CD4-positive, CD25-positive, alpha-beta regulatory T cell (primary cell): ENCODE data around the gene ARAP1. TPM values are rescaled to one million over a fixed set of nuclear protein-coding genes. Genes with fewer than 3 reads are reported as not detected.

Experiments used
- ATAC-seq, 2 donors: fragments of 150-1000 bp; cut with Tn5 transposase; one replicate each; pipeline ENCODE4 v1.10.0; 2021; ENCODE audit warnings: low read depth in 2 of 2, moderate number of reproducible peaks in 2 of 2, moderate library complexity in 1 of 2
- DNase-seq, 3 donors: peaks; one replicate each; pipeline versions ENCODE4 v3.0.0 to v3.0.0-alpha.2; 2012 to 2022; ENCODE audit warnings: mixed read lengths in 1 of 3
- H3K27ac ChIP-seq: one replicate; pipeline ENCODE4 v1.7.0; 2013; ENCODE audit warnings: mild to moderate bottlenecking, low read length; ENCODE audit not compliant: insufficient read depth, poor library complexity, severe bottlenecking
- H3K27me3 ChIP-seq: one replicate; pipeline ENCODE4 v1.7.0; 2013; ENCODE audit warnings: low read length; ENCODE audit not compliant: control insufficient read depth, insufficient read depth
- H3K36me3 ChIP-seq: one replicate; pipeline ENCODE4 v1.7.0; 2013; ENCODE audit warnings: mild to moderate bottlenecking, low read length, moderate library complexity; ENCODE audit not compliant: control insufficient read depth, insufficient read depth
- H3K4me1 ChIP-seq: 2 replicates; pipeline ENCODE4 v1.7.0; 2013; ENCODE audit warnings: mild to moderate bottlenecking, low read length; ENCODE audit not compliant: insufficient read depth, control insufficient read depth, poor library complexity, severe bottlenecking
- H3K4me3 ChIP-seq: one replicate; pipeline ENCODE4 v1.7.0; 2013; ENCODE audit warnings: low read depth, mild to moderate bottlenecking, low read length, moderate library complexity
- H3K9me3 ChIP-seq, 2 experiments: 1 replicate in 1 of 2; 2 replicates in 1 of 2; pipeline ENCODE4 v1.7.0; 2013; ENCODE audit warnings: low read length in 2 of 2, mild to moderate bottlenecking in 1 of 2, moderate library complexity in 1 of 2; ENCODE audit not compliant: control insufficient read depth in 2 of 2
- H3K27ac Mint-ChIP-seq, 3 donors: one replicate each; pipeline ENCODE4 v1.8.0; 2020 to 2022; ENCODE audit warnings: mild to moderate bottlenecking in 3 of 3, mixed read lengths in 3 of 3, moderate library complexity in 2 of 3
- H3K27me3 Mint-ChIP-seq: one replicate; pipeline ENCODE4 v1.8.0; 2022; ENCODE audit warnings: mild to moderate bottlenecking, mixed read lengths
- H3K36me3 Mint-ChIP-seq: one replicate; pipeline ENCODE4 v1.8.0; 2020; ENCODE audit warnings: mixed read lengths
- H3K4me1 Mint-ChIP-seq, 4 donors: one replicate each; pipeline ENCODE4 v1.8.0; 2020 to 2022; ENCODE audit warnings: mixed read lengths in 4 of 4, mild to moderate bottlenecking in 1 of 4
- H3K4me3 Mint-ChIP-seq, 4 donors: one replicate each; pipeline ENCODE4 v1.8.0; 2020 to 2022; ENCODE audit warnings: mild to moderate bottlenecking in 4 of 4, mixed read lengths in 4 of 4, moderate library complexity in 3 of 4
- H3K9me3 Mint-ChIP-seq, 7 donors: one replicate each; pipeline ENCODE4 v1.8.0; 2020 to 2022; ENCODE audit warnings: mixed read lengths in 7 of 7, mild to moderate bottlenecking in 3 of 7, moderate library complexity in 2 of 7
- polyA plus RNA-seq, 4 donors: library from polyadenylated mRNA; unstranded; fragments of 300-500 nt; fragmentation: Illumina TruSeq; gene quantifications; one replicate each; pipeline ENCODE4 v1.2.3, GENCODE V29; 2021
- total RNA-seq: library from RNA; stranded (reverse); gene quantifications from one replicate; pipeline ENCODE4 v1.2.3, GENCODE V29; 2022

Gene ARAP1
- total and polyA plus RNA-seq, 5 donors from 2014 or later: 24.7 to 136 (median 31.5) TPM

- no peak for DNase-seq
- Mint-ChIP-seq H3K4me3 (no peak overlapping the region), H3K4me1 (peaks cover 0 to 19% (median 12%) of the 10 kb centered on the region in 4 donors), H3K27me3 (no peaks in the 10 kb centered on the region), H3K27ac (no peak overlapping the region), H3K9me3 (peaks cover 0 to 1% (median 0%) of the 10 kb centered on the region in 7 donors), H3K36me3 (peaks cover 5% of the 10 kb centered on the region)
- Histone ChIP-seq H3K36me3 (no peaks in the 10 kb centered on the region), H3K4me3 (no peak overlapping the region), H3K27me3 (no peaks in the 10 kb centered on the region), H3K9me3 (no peaks in the 10 kb centered on the region), H3K27ac (no peak overlapping the region), H3K4me1 (no peaks in the 10 kb centered on the region)
- ATAC-seq: no peak
Measured at GRCh38 chr11:72764503-72764902, 12.3 kb upstream of the ARAP1 start.

DNA sequence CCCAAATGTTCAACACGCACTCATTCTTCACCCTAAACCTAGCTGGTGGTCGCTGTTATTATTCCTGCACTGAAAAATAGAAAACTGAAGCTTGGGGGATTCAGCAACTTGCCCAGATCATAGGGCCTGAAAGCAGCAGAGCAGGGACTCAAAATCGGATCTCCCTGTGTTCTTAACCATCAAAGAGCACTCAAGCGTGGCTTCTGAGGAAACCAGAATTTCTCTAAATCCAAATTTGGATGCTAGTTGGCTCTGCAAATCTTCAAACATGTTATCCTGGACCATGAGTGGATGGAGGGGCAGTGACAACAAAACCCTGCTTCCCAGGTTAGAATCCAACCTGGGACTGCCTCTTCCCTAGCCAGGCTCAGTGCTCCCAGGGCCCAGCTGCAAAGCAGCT lies 11.6 kb upstream of the ARAP1 start:
- Histone ChIP-seq H3K27ac (no peak overlapping the region), H3K36me3 (no peaks in the 10 kb centered on the region), H3K4me1 (no peaks in the 10 kb centered on the region), H3K9me3 (no peaks in the 10 kb centered on the region), H3K4me3 (no peak overlapping the region), H3K27me3 (no peaks in the 10 kb centered on the region)
- ATAC-seq (no peak), DNase-seq (no peak)
- Mint-ChIP-seq H3K27ac (no peak overlapping the region), H3K4me1 (peaks cover 0 to 20% (median 12%) of the 10 kb centered on the region in 4 donors), H3K4me3 (no peak overlapping the region), H3K36me3 (peaks cover 6% of the 10 kb centered on the region), H3K27me3 (no peaks in the 10 kb centered on the region), H3K9me3 (peaks cover 0 to 1% (median 0%) of the 10 kb centered on the region in 7 donors)

GRCh38 chr11:72762641-72763304 lies 10.6 kb upstream of the ARAP1 start:
- ATAC-seq: peak; percentile 30 to 32
- no peaks in the 10 kb centered on the region for H3K9me3 Mint-ChIP-seq

GRCh38 chr11:72760539-72761405 lies 8.6 kb upstream of the ARAP1 start:
- Mint-ChIP-seq H3K4me1 (peaks cover 0 to 21% (median 12%) of the 10 kb centered on the region in 4 donors), H3K9me3 (no peaks in the 10 kb centered on the region), H3K27me3 (no peaks in the 10 kb centered on the region), H3K4me3 (no peak overlapping the region), H3K27ac (no peak overlapping the region), H3K36me3 (peaks cover 27% of the 10 kb centered on the region)
- no peaks in the 10 kb centered on the region for H3K4me1 ChIP-seq
- H3K36me3 ChIP-seq: no peaks in the 10 kb centered on the region
- H3K27me3 ChIP-seq: no peaks in the 10 kb centered on the region
- DNase-seq (no peak), ATAC-seq (no peak)
- H3K9me3 ChIP-seq: no peaks in the 10 kb centered on the region
- no peak overlapping the region for H3K4me3 ChIP-seq
- H3K27ac ChIP-seq: no peak overlapping the region

More at GRCh38 chr11:72762641-72763304, 10.6 kb upstream of the ARAP1 start:
- Mint-ChIP-seq H3K4me3 (no peak overlapping the region), H3K27me3 (no peaks in the 10 kb centered on the region), H3K36me3 (peaks cover 12% of the 10 kb centered on the region), H3K4me1 (peaks cover 0 to 21% (median 12%) of the 10 kb centered on the region in 4 donors), H3K27ac (peak overlapping the region in 2 of 3 donors; percentile 9 to 57)
- H3K36me3 ChIP-seq: no peaks in the 10 kb centered on the region
- DNase-seq: no peak
- no peak overlapping the region for H3K4me3 ChIP-seq
- H3K9me3 ChIP-seq: no peaks in the 10 kb centered on the region
- H3K27me3 ChIP-seq: no peaks in the 10 kb centered on the region
- H3K27ac ChIP-seq: no peak overlapping the region
- H3K4me1 ChIP-seq: no peaks in the 10 kb centered on the region

GRCh38 chr11:72759468-72759985 lies 7.3 kb upstream of the ARAP1 start:
- no peak overlapping the region for H3K4me3 ChIP-seq
- H3K4me1 ChIP-seq: no peaks in the 10 kb centered on the region
- no peaks in the 10 kb centered on the region for H3K36me3 ChIP-seq
- H3K9me3 Mint-ChIP-seq: no peaks in the 10 kb centered on the region
- H3K27me3 ChIP-seq: no peaks in the 10 kb centered on the region
- no peak overlapping the region for H3K27ac ChIP-seq
- no peaks in the 10 kb centered on the region for H3K9me3 ChIP-seq
- no peak overlapping the region for H3K4me3 Mint-ChIP-seq
- H3K27me3 Mint-ChIP-seq: no peaks in the 10 kb centered on the region
- no peak overlapping the region for H3K27ac Mint-ChIP-seq
- no peak for ATAC-seq
- peaks cover 0 to 21% (median 12%) of the 10 kb centered on the region in 4 donors for H3K4me1 Mint-ChIP-seq
- DNase-seq: no peak
- peaks cover 27% of the 10 kb centered on the region for H3K36me3 Mint-ChIP-seq

- DNase-seq (no peak), ATAC-seq (no peak)
- Mint-ChIP-seq H3K4me1 (peaks cover 0 to 23% (median 12%) of the 10 kb centered on the region in 4 donors), H3K27me3 (no peaks in the 10 kb centered on the region), H3K27ac (peak overlapping the region in 1 of 3 donors; percentile 47), H3K9me3 (no peaks in the 10 kb centered on the region), H3K36me3 (peaks cover 27% of the 10 kb centered on the region), H3K4me3 (peak overlapping the region in 1 of 4 donors; percentile 0)
- Histone ChIP-seq H3K27ac (no peak overlapping the region), H3K4me1 (no peaks in the 10 kb centered on the region), H3K27me3 (no peaks in the 10 kb centered on the region), H3K36me3 (no peaks in the 10 kb centered on the region), H3K4me3 (no peak overlapping the region), H3K9me3 (no peaks in the 10 kb centered on the region)
Measured at GRCh38 chr11:72758690-72759389, 6.6 kb upstream of the ARAP1 start.

DNA sequence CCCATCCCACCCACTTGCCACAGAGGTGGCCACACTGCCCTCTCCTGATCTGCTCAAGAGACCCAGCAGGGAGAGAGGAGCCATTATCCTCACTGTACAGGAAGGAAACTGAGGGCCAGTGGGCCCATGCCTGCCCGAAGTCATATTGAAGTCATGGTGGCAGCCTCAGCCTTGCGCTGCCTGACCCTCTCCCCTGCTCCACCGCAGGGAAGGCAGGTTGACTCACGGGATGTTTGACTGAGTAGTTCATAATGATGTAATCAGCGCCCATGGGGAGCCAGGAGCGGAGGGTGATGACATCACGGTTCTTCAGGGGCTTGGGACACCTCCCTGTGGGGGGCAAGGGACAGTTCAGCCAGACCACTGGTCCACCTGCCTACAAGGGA lies 6.1 kb upstream of the ARAP1 start:
- H3K36me3 ChIP-seq: no peaks in the 10 kb centered on the region
- no peak for ATAC-seq

More for the DNA sequence above, 6.1 kb upstream of the ARAP1 start:
- Histone ChIP-seq H3K4me1 (peaks cover under 1% of the 10 kb centered on the region), H3K27ac (no peak overlapping the region), H3K4me3 (no peak overlapping the region), H3K27me3 (no peaks in the 10 kb centered on the region), H3K9me3 (no peaks in the 10 kb centered on the region)
- no peak overlapping the region for H3K27ac Mint-ChIP-seq
- peak overlapping the region in 1 of 4 donors; percentile 0 for H3K4me3 Mint-ChIP-seq
- H3K36me3 Mint-ChIP-seq: peaks cover 27% of the 10 kb centered on the region
- H3K27me3 Mint-ChIP-seq: no peaks in the 10 kb centered on the region
- no peaks in the 10 kb centered on the region for H3K9me3 Mint-ChIP-seq
- no peak for DNase-seq
- H3K4me1 Mint-ChIP-seq: peaks cover 0 to 19% (median 9%) of the 10 kb centered on the region in 4 donors
